Stimulated activated CD8-positive, alpha-beta memory T cell treated with anti-CD3 and anti-CD28 coated beads, Interleukin-4, amount 100 ng/mL, for 24 hours (primary cell): Measurements from ENCODE around the gene RGSL1.

ENCODE experiments used
- DNase-seq: peaks from one replicate; pipeline ENCODE4 v3.0.0-alpha.2; 2020; ENCODE audit warnings: low read depth

Gene RGSL1

DNA sequence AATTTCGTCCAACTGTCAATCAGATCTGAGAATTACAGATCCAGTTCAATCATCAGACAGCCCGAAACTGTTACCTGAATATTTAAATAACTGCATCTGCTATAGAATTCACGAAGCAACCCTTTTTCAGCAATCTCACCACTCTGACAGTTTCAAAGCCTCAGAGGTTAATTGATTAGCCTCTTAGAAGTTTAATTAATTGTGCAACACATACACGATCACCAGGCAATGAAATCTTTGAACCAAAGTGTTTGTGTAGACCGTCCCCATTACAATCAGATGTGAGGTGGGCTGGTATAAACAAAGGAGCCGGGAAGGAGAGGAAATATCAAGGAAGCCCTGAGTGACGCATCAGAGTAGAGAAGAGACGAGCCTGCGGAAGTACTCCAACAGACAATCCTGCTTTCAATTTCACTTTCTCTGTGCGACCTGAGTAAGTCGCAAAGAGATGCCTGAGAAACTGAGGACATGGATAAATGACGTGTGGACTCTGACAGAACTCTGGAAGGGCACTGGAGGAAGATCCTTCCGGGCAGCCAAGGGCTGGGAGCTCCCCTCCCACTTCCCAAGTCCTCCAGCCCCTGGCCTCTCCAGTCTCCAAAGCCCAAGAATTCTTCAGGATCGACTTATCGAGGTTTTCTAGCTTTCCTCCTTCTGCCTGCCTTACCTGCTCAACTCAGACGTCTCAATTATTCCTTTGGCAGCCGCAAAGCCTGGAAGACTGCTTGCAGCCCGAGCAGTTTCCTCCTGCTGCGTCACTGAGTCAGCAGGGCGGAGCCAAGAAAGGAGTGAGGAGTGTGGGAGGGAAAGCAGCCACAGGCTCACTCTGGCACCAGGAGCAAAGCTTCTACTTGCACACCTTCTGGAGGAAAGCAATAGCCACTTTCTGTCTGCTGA, 138.8 kb downstream of the RGSL1 start, which contains the start of gene RNASEL:
Gene RNASEL, minus strand, starts transcription at position 757 of the 897 bp plus-strand sequence. CDS start 2,450 bp downstream, outside the sequence.
- peak; percentile 31 for DNase-seq

DNA sequence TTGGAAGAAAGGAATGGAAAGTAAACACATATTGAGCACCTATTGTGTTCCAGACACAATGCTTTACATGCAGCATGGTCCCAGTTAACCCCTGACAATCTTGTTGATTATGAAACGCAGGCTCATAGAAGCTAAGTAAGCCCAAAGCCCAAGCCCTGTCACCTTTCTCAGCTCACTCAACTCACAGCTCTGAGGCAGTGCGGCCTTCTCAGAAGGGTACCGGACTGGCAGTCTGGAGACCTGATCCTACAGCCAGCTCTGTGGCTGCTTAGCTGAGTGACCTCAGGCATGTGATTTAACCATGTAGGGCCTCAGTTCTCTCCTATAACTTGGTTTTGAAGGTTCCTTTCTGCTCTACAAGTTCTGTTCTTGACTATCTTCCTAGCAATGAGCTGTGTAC, 139.6 kb downstream of the RGSL1 start:
- DNase-seq, result no peak

DNA sequence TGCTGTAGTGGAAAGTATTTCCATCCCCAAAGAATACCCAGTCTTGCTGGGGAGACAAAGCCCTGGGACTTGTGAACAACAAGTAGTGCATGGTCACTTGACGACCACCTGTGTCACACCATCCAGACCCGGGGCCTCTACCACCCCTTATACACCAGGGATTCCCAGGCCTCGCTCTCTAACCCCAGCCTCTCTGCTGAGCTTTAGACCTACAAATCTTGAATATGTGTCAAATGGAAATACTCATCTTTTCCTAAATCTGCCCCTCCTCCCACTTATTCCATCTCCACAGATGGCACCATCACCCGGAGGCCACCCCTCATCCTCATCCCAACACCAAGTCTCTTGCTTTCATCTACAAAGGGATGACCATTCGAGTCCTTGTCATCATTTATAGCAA, 140.0 kb downstream of the RGSL1 start:
- no peak for DNase-seq

DNA sequence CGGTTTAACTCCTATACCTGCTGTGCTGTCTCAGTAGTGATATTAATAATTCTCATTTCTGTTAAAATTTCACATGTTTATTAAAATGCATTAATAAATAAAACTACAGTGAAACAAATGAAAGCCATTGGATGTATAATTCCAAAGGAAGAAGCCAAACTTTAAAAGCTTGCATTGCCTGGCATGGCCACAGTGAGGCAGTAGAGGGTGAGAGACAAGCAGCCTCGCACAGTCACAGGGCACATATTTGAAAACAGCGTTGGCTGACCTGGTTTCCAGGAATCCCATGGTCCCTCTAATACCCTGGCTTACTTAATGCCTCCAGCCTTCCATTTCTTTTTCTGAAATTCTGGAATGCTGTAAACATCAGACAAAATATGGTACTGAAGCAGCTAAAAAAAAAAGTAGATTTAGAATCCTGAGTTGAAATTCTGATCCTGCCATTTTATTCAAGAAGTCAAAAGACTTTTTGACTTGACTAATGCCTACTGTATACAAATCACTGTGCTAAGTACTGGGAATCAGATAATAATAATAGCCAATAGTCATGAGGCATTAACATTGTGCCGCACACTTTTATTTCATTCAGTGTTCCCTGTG, 145.8 kb downstream of the RGSL1 start:
- peak; percentile 52 for DNase-seq

DNA sequence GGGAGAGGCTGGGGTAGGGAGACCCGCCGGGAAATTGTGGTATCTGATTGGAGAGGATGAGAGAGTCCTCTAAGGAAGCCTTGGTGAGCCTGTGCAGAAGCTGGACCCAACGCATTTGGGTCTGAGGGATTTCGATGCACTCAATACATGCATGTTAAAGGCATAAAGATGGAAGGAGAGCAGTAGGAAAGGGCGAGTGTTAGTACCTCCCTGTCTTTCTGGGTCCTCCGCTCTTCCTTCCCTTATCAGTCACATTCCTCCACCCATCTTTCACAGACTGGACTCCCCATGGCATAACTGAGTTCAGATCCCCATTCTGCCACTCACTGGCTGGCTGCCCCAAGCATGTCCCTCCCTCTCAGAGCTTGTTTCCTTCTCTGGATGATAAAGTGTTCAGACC, 147.0 kb downstream of the RGSL1 start:
- DNase-seq, result no peak

DNA sequence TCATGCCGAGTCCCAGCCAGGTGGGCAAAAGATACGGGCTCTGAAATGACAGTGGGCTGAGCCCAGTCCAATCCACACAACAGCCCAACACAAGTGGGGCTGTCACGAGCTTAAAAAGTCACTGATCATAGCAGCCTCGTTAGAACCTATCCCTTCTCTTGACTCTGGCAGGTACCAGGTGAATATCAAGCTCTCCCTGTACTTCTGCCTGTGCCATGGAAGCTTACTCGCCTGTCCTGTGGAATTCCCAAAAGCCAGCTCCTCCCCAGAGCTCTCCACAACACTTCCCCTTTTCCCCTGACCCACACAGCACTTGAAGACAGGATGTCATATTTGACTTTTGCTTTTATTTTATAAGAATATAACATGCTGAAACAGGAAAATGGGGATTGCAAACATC, 148.3 kb downstream of the RGSL1 start:
- no peak for DNase-seq

DNA sequence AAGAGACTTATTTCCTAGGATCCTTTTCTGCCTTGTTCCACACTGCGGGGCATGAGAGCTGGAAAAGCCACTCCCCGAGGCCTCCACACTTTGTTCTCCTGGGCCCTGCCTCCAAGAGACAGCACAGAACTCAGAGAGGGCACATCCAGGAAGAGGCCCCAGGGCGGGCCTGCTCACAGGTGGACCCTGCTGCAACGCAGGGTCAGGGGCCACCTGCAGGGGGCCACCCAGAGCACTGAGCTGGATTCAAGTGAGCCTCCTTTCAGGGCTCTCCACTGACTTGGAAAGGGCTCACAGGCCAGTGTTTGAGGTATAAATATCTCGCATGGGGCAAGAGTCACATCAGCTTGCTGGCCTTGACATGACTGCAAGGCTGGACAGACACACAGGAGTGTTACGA, 149.4 kb downstream of the RGSL1 start:
- DNase-seq, result no peak

DNA sequence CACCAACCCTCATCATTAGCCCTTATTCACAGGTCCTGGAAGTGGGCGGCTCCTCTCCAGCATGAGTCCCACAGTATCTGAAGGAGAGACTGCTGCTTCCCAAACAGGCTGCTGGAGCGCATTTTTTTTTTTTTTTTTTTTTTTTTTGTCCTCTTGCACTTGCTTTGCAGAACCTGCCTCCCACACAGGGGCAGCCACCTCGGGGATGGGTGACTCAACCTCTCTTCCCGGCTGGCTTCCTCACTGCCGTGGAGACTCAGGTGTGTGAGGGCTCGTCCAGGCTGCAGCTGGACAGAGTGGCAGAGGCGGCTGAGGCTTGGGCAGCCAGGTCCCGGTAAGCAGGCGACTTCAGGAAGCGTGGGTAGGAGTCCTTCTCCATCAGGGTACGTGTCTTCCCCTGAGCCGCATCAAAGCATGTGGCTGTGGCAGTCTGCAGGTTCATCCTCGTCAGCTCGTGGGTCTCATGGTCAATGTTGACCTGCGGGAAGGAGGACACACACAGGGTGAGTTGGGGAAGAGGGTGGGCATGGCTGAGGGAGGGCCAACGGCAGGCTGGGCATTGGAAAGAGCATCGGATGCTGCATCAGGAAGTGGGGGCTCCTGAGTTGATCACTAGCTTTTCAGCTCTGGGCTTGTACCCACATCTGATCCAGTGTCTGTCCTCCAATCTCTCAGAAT, 150.2 kb downstream of the RGSL1 start:
- DNase-seq, result no peak

DNA sequence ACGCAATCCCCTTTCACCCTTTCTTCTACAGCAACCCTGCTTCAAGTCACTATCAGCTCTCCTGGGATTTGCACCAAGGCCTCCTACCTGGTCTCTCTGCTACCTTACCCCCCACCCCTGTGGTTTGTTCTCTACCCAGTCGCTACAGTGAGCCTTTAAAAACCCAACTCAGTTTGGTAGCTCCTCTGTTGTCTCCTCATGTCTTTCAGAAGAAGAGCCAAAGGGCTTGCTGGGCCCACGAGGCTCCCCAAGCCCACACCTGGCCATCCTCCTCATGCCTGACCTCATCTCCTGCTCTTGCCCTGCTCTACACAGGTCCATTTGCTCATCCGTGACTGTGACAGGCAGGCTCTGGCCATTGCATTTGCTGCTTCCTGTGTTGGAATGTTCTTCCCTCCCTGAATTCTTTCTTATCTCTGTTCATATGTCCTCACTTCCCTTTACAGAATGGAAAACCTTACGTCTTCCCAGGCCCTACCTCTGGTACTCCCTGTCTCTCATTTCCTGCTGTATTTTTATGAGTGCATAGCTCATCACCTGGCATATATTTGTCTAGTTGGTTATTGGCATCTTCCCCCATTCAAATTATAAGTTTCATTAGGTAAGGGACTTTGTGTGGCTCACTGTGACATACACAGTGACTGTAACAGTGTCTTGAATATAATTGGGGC, 150.9 kb downstream of the RGSL1 start:
- DNase-seq, result no peak

DNA sequence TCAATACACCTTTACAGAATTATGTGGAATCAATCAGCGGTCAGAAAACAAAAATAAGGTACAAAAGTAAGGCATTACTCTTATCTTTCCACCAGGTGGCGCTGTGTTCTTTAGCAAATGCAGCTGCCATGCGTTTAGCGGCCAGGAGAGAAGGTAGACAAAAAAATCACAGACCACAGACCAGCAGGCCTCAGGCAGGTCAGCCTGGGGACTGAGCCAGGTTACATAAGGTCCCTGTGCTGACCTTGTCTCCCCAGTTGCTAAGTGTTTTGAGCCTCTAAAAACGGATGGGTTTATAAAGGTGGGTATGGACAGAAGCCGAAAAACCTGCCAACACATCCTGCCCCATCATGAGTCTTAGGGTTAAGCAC, 151.5 kb downstream of the RGSL1 start:
- no peak for DNase-seq

DNA sequence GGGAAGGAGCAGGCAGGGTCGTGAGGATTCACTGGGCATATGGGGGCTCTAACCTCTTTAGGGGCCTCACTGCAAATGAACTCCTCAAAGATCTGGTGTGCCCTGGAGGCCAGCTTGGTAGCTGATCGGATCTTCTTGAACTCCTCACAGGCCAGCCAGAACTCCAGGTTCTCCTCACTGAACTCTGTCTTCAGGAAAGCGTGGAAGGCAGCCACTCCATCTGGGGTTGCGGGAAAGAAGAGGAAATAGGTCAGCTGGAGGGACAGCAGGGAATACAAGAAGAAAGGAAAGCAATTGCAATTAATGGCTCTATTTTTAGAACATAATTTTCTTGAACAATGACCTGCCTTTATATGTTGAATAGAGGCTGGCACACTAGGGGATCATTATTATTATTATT, 152.0 kb downstream of the RGSL1 start:
- no peak for DNase-seq

DNA sequence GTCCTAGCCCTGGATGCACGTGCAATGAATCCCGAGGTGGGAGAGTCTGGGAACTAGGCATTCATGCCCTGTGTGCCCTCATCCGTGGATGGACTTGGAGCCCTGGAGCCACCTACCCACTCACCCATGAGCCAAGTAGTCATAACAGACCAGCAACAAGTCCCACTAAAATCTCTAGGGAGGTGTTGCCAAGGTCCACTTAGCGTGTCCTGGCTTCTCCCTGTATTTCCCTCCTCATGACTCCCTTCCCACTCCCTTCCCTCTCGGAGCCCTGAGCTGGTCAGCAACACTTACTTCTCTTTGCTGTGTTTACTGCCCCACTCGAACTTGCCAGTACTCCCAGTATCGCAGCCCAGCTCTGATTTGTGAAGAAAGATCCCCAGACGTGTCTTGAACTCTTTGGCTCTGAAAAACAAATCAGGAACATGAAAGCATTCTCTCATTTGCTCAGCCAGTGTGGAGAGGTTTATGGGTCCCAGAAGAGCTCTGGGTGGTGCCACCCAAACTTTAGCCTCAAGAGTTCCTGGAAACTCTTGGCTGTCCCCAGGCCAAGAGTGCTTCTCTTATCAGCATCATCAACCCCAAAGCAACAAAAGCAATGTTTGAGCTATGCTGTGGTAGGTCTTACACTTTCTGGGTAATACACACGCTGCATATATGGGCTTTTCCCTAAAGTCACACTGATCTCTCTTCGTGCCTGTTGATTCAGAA, 153.1 kb downstream of the RGSL1 start:
- DNase-seq, result no peak

DNA sequence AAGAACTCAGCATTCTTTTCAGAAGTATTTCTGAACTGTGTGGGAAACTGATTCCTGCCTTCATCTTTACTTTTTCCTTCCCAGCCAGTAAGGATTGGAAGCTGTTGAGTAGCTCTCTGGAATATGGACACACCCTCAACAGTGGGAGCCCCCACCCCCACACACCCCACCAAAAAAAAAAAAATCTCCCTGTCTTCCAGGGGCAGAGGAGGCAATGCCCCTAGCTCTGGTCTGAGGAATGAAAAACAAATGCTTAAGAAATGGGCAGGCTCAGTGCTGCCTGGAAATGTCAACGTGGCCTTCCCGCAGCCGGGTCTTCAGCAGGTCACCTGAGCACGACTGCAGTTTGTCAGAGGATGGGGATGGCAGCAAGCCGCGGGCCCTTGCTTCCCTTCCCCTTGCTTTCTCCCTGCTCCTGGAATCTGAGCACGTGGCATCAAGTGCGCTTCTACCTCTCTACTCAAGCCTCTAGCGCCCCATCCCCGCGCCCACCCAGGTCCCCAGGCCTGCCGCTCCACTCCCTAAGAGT, 153.8 kb downstream of the RGSL1 start:
- DNase-seq, result no peak

DNA sequence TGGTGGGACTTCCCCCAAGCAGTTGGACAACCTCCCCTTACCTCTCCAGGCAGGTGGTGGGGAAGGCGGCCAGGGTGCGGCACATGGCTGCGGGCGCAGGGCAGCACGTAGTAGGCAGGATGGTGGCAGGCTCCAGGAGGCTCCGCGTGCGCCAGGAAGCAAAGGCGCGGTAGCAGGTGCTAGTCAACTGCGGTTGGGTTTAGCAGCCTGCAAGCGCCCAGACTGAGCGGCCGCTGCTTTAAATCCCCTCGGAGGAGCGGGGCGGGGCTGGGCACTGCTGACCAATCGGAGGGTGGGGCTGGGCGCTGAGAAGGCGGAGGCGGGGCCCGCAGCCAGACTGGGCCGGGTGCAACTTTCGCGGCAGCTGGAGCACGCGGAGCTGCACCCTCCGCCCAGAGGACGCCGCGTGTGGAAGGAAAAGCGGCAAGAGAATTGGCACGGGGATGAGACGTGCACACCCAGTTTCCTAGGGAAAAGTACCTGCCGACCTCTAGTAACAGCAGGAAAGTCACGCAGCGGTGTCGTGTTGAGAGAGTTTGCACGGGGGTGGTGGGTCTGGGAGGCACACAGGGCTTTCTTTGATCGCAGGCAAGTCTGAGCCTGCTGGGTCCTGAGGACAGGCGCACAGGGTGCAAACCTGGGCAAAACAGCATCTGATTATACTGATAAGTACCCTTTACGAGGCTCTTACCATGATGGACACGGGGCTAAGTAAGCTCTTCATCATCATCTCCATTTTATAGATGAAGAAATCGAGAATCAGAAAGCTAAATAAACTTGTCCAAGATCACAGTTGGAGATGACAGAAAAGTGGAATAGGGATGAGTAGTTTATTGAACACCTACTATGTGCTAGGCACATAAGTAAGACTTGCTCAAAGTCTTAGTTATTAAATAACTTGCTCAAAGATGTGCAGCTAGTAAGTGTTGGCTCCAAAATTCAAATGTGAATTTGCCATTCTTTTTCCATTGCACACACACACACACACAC, 154.5 kb downstream of the RGSL1 start, which contains the start of gene RGS16:
Gene RGS16, minus strand, starts transcription at position 215 of the 990 bp plus-strand sequence. Its CDS starts 130 bp downstream, at position 85.
- peak; percentile 92 for DNase-seq

DNA sequence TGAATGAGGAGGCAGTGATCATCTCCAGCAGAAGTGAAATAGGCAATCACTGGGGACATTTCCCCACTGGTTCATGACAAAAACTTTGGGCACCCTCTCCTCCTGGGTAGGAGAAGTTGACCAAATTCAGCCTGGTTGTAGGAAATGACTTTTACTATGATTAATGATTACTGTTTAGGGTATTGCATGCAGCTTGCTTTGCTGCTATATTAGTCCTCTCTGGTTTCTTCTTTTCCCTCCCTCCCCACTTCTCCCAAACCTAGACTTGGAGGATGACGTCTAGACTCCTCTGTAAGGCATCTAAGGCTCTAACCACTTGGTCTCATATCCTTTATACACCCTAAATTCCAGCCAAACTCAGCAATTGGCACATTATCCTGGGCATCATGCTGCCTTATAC, 157.6 kb downstream of the RGSL1 start:
- DNase-seq, result no peak

DNA sequence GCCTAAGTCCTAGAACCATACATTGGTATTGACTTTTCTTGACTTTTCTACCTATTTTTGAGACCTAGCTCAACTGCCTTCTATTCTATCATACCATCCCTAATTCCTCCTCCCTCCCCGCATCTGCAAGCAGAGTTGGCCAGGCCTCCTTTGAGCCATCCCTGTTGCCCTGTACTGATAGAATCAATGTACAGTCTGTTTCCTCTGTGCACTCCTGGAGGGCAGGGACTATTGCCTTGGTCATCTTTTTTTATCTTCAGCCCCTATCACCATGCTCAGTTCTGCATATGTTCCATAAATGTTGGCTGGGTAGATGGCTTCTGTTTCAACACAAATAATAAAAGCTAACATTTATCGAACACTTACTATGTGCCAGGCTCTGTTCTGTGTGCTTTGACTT, 158.3 kb downstream of the RGSL1 start:
- DNase-seq, result no peak

DNA sequence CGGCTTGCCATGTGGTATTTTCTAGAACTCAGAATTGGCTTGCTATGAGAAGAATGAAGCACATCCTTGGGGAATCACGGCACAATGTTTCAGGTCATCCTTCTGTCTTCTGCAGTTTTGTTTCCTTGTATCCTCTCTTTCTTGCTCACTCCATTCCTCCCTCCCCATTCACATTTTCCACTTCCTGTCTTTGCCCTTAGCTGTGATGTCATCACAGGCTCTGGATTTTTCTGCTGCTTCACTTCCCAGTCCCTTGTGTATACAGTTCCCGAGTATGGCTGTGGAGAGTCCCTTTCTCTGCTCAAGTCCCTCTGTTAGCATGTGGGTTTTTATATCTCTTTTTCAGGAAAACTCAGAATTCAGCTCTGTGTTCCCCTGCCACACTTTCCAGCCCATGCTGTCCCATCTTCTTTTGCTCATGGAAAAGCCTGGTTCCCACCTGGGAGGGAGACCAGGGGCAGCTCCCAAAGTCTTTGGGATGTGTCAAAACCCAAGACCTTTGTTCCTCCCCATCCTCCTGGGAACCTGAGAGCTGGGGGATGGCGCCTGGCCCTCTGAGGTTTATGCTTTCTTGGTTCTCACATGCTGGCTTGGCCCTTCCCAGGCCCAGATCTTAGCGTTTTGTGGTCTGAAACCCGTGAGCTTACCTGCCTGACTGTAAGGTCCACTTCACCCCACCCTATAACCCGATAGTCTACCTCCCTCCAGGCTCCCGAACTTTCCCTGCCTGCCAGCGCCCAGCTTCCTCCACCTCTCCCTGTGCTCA, 159.1 kb downstream of the RGSL1 start:
- DNase-seq, result no peak
